GF-D8 (cell line): ENCODE data around the gene MYB.
"Not testable (repeated sequence)": the region's sequence is repeated elsewhere in the genome, so short reads cannot be mapped to it uniquely, and the experiment has no call there.

Experiments
- DNase-seq: peaks from one replicate; lab custom pipeline; 2025; lab: John Stamatoyannopoulos, UW

Gene MYB

GRCh38 chr6:135222623-135223022, 41.5 kb downstream of the MYB start:
- DNase-seq = no peak

- no peak for DNase-seq
These were observed 43.0 kb downstream of the MYB start for GRCh38 chr6:135224037-135224647.

GRCh38 chr6:135225911-135226310, 44.8 kb downstream of the MYB start:
- DNase-seq = no peak

- no peak for DNase-seq
These were observed 45.4 kb downstream of the MYB start for GRCh38 chr6:135226537-135226936.

- no peak for DNase-seq
These were observed 46.2 kb downstream of the MYB start for GRCh38 chr6:135227349-135227748.

GRCh38 chr6:135227758-135228157, 46.6 kb downstream of the MYB start:
- no peak for DNase-seq

GRCh38 chr6:135228486-135228885, 47.4 kb downstream of the MYB start:
- DNase-seq = no peak

- DNase-seq = no peak
These were observed 48.9 kb downstream of the MYB start for GRCh38 chr6:135229996-135230395.

- no peak for DNase-seq
These were observed 49.8 kb downstream of the MYB start for GRCh38 chr6:135230711-135231468.

- no peak for DNase-seq
These were observed 50.3 kb downstream of the MYB start for GRCh38 chr6:135231469-135231844.

GRCh38 chr6:135233686-135234491, 52.8 kb downstream of the MYB start:
- DNase-seq = no peak

GRCh38 chr6:135234492-135234780, 53.3 kb downstream of the MYB start:
- no peak for DNase-seq

- no peak for DNase-seq
These were observed 54.6 kb downstream of the MYB start for GRCh38 chr6:135235716-135236115.

- no peak for DNase-seq
These were observed 55.2 kb downstream of the MYB start for GRCh38 chr6:135236319-135236718.

GRCh38 chr6:135236732-135237131, 55.6 kb downstream of the MYB start:
- no peak for DNase-seq

GRCh38 chr6:135240711-135241110, 59.6 kb downstream of the MYB start:
- no peak for DNase-seq

- DNase-seq = no peak
These were observed 63.0 kb downstream of the MYB start for GRCh38 chr6:135243871-135244796.

GRCh38 chr6:135244805-135245204, 63.7 kb downstream of the MYB start:
- no peak for DNase-seq

- DNase-seq = not testable (repeated sequence)
These were observed 65.4 kb downstream of the MYB start for GRCh38 chr6:135246412-135247012.

- DNase-seq = no peak
These were observed 69.1 kb downstream of the MYB start for GRCh38 chr6:135250234-135250633.

- DNase-seq = no peak
These were observed 69.8 kb downstream of the MYB start for GRCh38 chr6:135250751-135251497.
